Ishikawa (cell line): ENCODE data around the gene DDN.

Experiments used
- CEBPB ChIP-seq: IDR thresholded peaks from 2 replicates; pipeline ENCODE4 v1.6.1; 2012
- CREB1 ChIP-seq: IDR thresholded peaks from 2 replicates; pipeline ENCODE4 v1.6.1; 2012; ENCODE audit warnings: low read depth
- EGR1 ChIP-seq: IDR thresholded peaks from 2 replicates; pipeline ENCODE4 v1.6.1; 2012
- EP300 ChIP-seq: IDR thresholded peaks from 2 replicates; pipeline ENCODE4 v1.6.1; 2012; ENCODE audit warnings: borderline replicate concordance
- FOXM1 ChIP-seq: IDR thresholded peaks from 2 replicates; pipeline ENCODE4 v1.6.1; 2012; ENCODE audit warnings: low read depth, borderline replicate concordance
- MAX ChIP-seq: IDR thresholded peaks from 2 replicates; pipeline ENCODE4 v1.6.1; 2012
- NFIC ChIP-seq: IDR thresholded peaks from 2 replicates; pipeline ENCODE4 v1.6.1; 2012
- RAD21 ChIP-seq: IDR thresholded peaks from 2 replicates; pipeline ENCODE4 v1.6.1; 2012; ENCODE audit warnings: low read depth
- TAF1 ChIP-seq: IDR thresholded peaks from 2 replicates; pipeline ENCODE4 v1.6.1; 2012; ENCODE audit warnings: low read depth, mild to moderate bottlenecking
- TCF12 ChIP-seq: IDR thresholded peaks from 2 replicates; pipeline ENCODE4 v1.6.1; 2012; ENCODE audit warnings: low read depth
- TEAD4 ChIP-seq: IDR thresholded peaks from 2 replicates; pipeline ENCODE4 v1.6.1; 2012
- YY1 ChIP-seq: IDR thresholded peaks from 2 replicates; pipeline ENCODE4 v1.6.1; 2012; ENCODE audit warnings: low read depth
- ZBTB7A ChIP-seq: IDR thresholded peaks from 2 replicates; pipeline ENCODE4 v1.6.1; 2012; ENCODE audit warnings: low read depth
- TF ChIP-seq, protein P1 (sequence below): IDR thresholded peaks from 2 replicates; pipeline ENCODE4 v1.6.1; 2012; ENCODE audit warnings: low read depth, mild to moderate bottlenecking
- TF ChIP-seq, protein P2 (sequence below): IDR thresholded peaks from 2 replicates; pipeline ENCODE4 v1.6.1; 2012

DDN gene

DNA sequence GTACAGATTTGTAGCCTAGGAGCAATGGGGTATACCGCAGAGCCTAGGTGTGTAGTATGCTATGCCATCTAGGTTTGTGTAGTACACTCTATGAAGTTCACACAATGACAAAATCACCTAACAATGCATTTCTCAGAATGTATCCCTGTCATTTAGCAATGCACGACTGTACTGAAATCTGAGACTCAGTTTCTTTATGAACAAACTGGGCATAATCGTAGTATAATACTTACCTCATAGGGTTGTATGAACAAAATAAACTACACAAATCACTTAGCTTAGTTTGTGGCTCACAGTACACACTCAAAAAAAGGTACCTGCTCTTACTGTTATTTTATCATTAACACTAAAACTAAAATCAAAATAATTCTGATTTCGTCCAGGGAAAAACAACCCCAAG lies 26.3 kb upstream of the DDN start:
- TF ChIP-seq CEBPB (no peak), YY1 (no peak), ZBTB7A (no peak), FOXM1 (no peak), MAX (no peak), TCF12 (no peak), RAD21 (no peak), TEAD4 (no peak), EGR1 (no peak), NFIC (no peak), CREB1 (no peak), TAF1 (no peak), EP300 (no peak)
- TF ChIP-seq, protein P1, sequence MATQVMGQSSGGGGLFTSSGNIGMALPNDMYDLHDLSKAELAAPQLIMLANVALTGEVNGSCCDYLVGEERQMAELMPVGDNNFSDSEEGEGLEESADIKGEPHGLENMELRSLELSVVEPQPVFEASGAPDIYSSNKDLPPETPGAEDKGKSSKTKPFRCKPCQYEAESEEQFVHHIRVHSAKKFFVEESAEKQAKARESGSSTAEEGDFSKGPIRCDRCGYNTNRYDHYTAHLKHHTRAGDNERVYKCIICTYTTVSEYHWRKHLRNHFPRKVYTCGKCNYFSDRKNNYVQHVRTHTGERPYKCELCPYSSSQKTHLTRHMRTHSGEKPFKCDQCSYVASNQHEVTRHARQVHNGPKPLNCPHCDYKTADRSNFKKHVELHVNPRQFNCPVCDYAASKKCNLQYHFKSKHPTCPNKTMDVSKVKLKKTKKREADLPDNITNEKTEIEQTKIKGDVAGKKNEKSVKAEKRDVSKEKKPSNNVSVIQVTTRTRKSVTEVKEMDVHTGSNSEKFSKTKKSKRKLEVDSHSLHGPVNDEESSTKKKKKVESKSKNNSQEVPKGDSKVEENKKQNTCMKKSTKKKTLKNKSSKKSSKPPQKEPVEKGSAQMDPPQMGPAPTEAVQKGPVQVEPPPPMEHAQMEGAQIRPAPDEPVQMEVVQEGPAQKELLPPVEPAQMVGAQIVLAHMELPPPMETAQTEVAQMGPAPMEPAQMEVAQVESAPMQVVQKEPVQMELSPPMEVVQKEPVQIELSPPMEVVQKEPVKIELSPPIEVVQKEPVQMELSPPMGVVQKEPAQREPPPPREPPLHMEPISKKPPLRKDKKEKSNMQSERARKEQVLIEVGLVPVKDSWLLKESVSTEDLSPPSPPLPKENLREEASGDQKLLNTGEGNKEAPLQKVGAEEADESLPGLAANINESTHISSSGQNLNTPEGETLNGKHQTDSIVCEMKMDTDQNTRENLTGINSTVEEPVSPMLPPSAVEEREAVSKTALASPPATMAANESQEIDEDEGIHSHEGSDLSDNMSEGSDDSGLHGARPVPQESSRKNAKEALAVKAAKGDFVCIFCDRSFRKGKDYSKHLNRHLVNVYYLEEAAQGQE = no peak
- TF ChIP-seq, protein P2, sequence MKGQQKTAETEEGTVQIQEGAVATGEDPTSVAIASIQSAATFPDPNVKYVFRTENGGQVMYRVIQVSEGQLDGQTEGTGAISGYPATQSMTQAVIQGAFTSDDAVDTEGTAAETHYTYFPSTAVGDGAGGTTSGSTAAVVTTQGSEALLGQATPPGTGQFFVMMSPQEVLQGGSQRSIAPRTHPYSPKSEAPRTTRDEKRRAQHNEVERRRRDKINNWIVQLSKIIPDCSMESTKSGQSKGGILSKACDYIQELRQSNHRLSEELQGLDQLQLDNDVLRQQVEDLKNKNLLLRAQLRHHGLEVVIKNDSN = no peak

- TF ChIP-seq YY1 = no peak
- TF ChIP-seq, protein P2 = no peak
- no peak for TF ChIP-seq EP300
- no peak for TF ChIP-seq MAX
- no peak for TF ChIP-seq CREB1
- TF ChIP-seq, protein P1 = no peak
- TF ChIP-seq RAD21 = no peak
- no peak for TF ChIP-seq TEAD4
- no peak for TF ChIP-seq TAF1
- no peak for TF ChIP-seq CEBPB
- no peak for TF ChIP-seq NFIC
- TF ChIP-seq FOXM1 = no peak
- no peak for TF ChIP-seq EGR1
- TF ChIP-seq ZBTB7A = no peak
- TF ChIP-seq TCF12 = no peak
Measured at GRCh38 chr12:49024543-49024942, 25.4 kb upstream of the DDN start.

GRCh38 chr12:49023812-49024211 lies 24.6 kb upstream of the DDN start:
- TF ChIP-seq RAD21 (no peak), TAF1 (no peak), NFIC (no peak), TEAD4 (no peak), CEBPB (no peak), EP300 (no peak), MAX (no peak), FOXM1 (no peak), YY1 (no peak), CREB1 (no peak), ZBTB7A (no peak), EGR1 (no peak), TCF12 (no peak)
- TF ChIP-seq, protein P2 = no peak
- TF ChIP-seq, protein P1 = no peak
